Measurements from ENCODE around the gene PALLD.

PALLD gene

GRCh38 chr4:168831919-168832762 is 335.3 kb downstream of the PALLD start:
- peak; percentile 43 to 58 for DNase-seq (ENCODE audit: low read depth in 2 of 2)

GRCh38 chr4:168832763-168833575 is 336.1 kb downstream of the PALLD start:
- DNase-seq (ENCODE audit: low read depth in 2 of 2), result no peak

DNA sequence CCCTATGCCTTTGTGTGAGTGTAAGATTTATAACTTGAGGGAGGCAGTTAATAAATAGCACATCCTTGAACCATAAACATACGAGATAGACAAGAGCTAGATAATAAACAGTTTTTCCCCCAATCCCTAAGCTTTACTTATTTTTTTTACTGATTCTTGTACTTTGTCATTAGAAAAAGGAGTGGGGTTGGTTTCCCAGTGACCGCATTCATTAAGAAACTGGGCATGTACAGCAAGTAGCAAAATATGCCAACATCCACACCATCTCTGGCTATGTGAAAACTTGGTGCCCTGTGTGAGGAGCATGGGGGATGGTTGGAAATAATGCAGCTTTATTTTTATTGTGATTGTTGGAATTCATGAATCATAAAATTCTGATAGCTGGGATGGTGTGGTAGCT is 337.0 kb downstream of the PALLD start:
- no peak for DNase-seq (ENCODE audit: low read depth in 2 of 2)

DNA sequence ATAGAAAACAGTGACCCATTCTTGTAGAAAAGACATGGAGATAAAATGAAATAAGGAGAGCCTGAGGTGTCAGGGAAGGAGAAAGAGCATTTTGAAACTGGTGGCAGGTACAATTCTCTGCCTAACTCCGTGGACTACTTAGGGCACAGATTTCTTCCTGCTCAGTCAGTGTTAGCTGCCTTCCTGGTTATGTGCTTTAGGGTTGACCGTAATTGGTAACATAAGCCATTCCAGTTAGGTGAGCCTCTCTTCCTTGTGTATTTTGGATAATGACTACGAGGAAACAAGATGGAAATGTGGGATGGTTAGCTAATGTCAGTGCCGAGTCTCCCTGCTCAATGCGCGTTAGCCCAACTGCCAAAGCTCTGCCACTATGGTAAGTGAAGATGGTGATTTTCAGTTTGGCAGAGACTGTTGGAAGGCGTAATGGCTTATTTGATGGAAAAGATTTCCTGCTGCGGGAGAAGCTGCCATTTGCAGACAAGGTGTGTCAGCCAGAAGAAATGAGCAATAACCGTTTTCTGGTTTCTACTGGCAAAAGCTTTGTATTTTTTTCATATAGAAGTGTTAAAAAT is 339.1 kb downstream of the PALLD start:
- no peak for DNase-seq (ENCODE audit: low read depth in 2 of 2)

DNA sequence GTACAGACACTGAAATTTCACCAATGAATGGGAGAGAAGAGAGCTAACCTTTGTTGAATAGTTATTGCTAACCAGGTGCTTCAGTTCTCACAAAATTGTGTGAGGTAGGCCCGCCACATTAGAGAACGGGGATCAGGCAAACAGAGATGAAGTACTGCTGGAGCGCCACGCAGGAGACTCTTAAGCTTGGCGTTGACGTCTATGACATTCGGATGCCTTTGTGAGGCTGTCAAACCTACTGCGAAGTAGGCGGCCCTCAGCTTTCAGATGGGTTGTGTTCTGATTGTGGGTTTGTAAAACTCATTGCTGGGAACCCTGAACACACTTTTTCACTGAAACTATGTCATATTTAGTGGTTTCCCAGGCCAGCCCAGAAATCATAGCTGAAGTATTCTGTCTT is 339.6 kb downstream of the PALLD start:
- no peak for DNase-seq (ENCODE audit: low read depth in 2 of 2)

GRCh38 chr4:168837922-168838321 is 341.1 kb downstream of the PALLD start:
- DNase-seq (ENCODE audit: low read depth in 2 of 2), result no peak

DNA sequence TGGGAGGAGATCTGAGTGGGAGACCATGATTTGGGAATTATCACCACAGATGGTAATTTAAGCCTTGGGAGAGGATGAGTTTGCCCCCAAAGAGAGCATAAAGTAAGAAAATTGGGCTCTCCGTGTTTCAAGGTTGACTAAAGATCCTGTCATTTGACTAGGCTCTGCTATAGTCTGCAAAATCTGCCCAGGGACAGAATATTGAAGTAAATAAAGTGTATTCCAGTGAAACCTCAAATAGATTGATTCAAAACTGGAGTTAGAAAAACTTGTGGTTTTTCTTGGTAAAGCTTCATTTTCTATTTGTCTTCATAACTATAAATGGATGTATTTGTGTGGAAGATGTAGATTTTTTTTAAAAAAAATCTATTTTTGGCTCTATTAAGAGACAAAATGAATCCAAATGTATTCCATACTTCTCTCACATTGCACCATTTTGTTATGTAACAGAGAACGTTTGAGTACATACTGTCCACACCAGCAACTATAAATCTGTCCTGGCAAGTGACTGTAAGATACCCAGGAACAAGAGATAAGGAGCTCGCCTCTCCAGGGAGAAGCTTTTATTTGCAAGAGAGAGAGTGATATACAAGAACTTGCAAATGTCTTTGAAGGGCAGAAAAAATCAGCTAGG is 343.0 kb downstream of the PALLD start:
- DNase-seq (ENCODE audit: low read depth in 2 of 2), result no peak

GRCh38 chr4:168840392-168840763 is 343.5 kb downstream of the PALLD start:
- DNase-seq (ENCODE audit: low read depth in 2 of 2), result no peak

DNA sequence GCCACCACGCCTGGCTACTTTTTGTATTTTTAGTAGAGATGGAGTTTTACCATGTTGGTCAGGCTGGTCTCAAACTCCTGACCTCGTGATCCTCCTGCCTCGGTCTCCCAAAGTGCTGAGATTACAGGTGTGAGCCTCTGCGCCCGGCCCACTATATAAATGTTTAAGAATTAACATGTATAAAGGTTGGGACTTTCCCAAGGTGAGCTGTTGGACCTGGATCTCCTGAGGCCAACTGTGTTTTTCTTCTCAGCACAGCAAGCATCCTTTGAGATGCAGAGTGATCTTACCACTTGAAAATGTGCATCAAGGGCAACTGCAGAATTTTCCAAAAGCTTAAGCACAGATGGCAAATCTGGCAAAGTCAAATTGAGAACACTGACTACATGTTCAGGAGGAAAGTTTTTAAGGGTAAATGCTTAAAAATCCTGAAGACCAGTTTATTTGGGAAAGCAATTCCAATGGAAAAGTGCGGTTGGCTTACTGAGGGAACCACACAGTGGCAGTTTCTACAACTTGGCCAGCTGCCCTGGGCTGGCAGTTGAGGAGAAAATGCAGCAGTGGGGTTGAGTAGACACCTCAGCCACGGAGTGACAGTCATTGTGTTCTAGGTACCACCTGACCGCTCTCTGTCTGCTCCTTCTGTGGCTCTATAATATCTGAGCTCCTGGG is 344.3 kb downstream of the PALLD start:
- no peak for DNase-seq (ENCODE audit: low read depth in 2 of 2)

DNA sequence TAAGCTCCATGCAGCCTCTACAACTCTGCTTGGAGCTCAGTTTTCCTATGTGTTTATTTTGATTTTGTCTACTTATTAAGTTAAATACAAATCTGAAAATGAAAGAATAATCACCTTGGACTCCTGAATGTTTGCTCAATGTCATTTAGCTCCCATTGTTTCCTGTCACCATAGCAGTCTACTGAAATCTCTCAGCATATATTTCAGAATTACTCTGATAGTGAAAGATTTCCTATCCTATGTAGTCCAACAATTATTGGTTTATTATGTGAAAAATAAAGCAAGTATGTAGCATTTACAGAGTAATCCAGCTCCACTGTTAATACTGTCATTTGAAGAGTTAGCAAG is 344.8 kb downstream of the PALLD start:
- no peak for DNase-seq (ENCODE audit: low read depth in 2 of 2)

- no peak for DNase-seq (ENCODE audit: low read depth in 2 of 2)
Observed at GRCh38 chr4:168842186-168842585, 345.3 kb downstream of the PALLD start.

GRCh38 chr4:168843635-168844034 is 346.8 kb downstream of the PALLD start:
- no peak for DNase-seq (ENCODE audit: low read depth in 2 of 2)

GRCh38 chr4:168844353-168845049 is 347.6 kb downstream of the PALLD start:
- DNase-seq (ENCODE audit: low read depth in 2 of 2), result no peak

GRCh38 chr4:168845897-168846296 is 349.0 kb downstream of the PALLD start:
- no peak for DNase-seq (ENCODE audit: low read depth in 2 of 2)

GRCh38 chr4:168846414-168846813 is 349.6 kb downstream of the PALLD start:
- no peak for DNase-seq (ENCODE audit: low read depth in 2 of 2)

GRCh38 chr4:168847771-168848502 is 351.1 kb downstream of the PALLD start:
- DNase-seq (ENCODE audit: low read depth in 2 of 2), result no peak

DNA sequence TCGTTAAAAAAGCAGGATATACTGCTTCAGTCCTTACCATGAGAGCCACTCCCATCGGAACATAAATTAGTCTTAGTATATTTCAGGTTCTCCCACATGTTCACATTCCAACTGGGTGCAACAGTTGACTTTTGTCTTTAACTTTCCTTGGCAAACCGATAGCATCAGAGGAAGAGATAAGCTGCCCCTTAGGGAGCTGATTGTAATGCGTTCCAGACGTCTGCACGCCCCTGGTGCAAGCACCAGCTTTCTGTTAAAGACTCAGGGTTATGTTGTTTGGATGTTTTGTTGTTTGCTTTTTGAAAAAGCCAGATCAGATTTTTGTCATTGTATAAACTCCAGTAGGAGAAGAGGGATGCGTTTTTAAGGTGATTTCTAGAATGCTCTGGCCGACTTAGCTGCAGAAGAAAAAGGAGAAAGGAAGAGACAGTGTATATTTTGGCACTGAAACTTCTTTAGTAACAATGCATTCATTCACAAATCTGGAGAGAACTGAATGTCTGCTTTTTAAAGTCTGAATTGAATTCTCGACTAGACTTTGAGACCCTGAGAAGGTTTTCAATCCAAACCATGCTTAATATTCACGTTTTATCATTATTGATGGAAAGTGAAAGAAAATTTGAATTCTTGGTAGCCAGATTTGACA is 352.3 kb downstream of the PALLD start:
- no peak for DNase-seq (ENCODE audit: low read depth in 2 of 2)

- no peak for DNase-seq (ENCODE audit: low read depth in 2 of 2)
Observed at GRCh38 chr4:168849997-168850396, 353.1 kb downstream of the PALLD start.

DNA sequence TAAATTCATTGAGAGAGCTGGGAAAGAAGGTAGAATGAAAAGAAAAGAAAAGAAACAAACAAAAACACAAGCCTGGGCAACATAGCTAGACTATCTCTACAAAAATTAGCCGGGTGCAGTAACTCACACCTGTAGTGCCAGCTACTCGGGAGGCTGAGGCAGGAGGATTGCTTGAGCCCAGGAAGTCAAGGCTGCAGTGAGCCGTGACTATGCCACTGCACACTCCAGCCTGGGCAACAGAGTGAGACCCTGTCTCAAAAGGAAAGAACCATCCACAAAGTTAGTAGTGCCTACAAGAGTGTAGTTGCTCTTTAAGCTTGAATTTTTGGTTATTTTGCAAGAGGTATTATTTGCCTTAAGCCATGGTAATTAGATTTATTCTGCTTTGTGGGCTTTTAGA is 355.5 kb downstream of the PALLD start:
- no peak for DNase-seq (ENCODE audit: low read depth in 2 of 2)

All from stimulated activated CD4-positive, alpha-beta T cell treated with anti-CD3 and anti-CD28 coated beads, Interleukin-15, amount 100 ng/mL, for 48 hours (primary cell).